Lung (tissue), 12 donors: Measurements from ENCODE around the gene GORASP2. TPM values are rescaled to one million over a fixed set of nuclear protein-coding genes. Genes with fewer than 3 reads are reported as not detected.

Experiments
- ATAC-seq: fragments of 200-7000 bp; cut with Tn5 transposase; one replicate; pipeline ENCODE4 v1.9.1; 2020; ENCODE audit warnings: moderate number of reproducible peaks; ENCODE audit not compliant: insufficient read depth, low FRiP score
- DNase-seq, 3 donors: peaks; one replicate each; pipeline ENCODE4 v3.0.0-alpha.2; 2013 to 2017
- H3K27ac ChIP-seq, 2 donors: one replicate each; pipeline ENCODE4 v1.5.1; 2013; ENCODE audit warnings: mild to moderate bottlenecking in 2 of 2, moderate library complexity in 2 of 2, control low read depth in 1 of 2, inconsistent platforms in 1 of 2, low read depth in 1 of 2, low read length in 1 of 2
- H3K27me3 ChIP-seq, 3 donors: one replicate each; pipeline ENCODE4 v1.5.1; 2013; ENCODE audit warnings: low read length in 2 of 3; ENCODE audit not compliant: control insufficient read depth in 3 of 3, insufficient read depth in 3 of 3
- H3K36me3 ChIP-seq, 4 donors: one replicate each; pipeline ENCODE4 v1.5.1; 2013; ENCODE audit warnings: low read length in 4 of 4, mild to moderate bottlenecking in 1 of 4, moderate library complexity in 1 of 4; ENCODE audit not compliant: control insufficient read depth in 4 of 4, insufficient read depth in 4 of 4
- H3K4me1 ChIP-seq, 5 donors: one replicate each; pipeline ENCODE4 v1.5.1; 2013; ENCODE audit warnings: low read length in 5 of 5, mild to moderate bottlenecking in 2 of 5, moderate library complexity in 1 of 5; ENCODE audit not compliant: control insufficient read depth in 5 of 5, insufficient read depth in 5 of 5
- H3K4me3 ChIP-seq: one replicate; pipeline ENCODE4 v1.5.1; 2013; ENCODE audit warnings: mild to moderate bottlenecking, control low read depth, moderate library complexity
- H3K9ac ChIP-seq, 2 donors: one replicate each; pipeline ENCODE4 v1.5.1; 2013; ENCODE audit warnings: low read length in 2 of 2, control low read depth in 1 of 2; ENCODE audit not compliant: insufficient read depth in 1 of 2
- H3K9me3 ChIP-seq, 4 donors: one replicate each; pipeline ENCODE4 v1.5.1; 2013; ENCODE audit warnings: low read length in 3 of 4, mild to moderate bottlenecking in 1 of 4, moderate library complexity in 1 of 4; ENCODE audit not compliant: control insufficient read depth in 4 of 4, insufficient read depth in 3 of 4
- CTCF ChIP-seq: IDR thresholded peaks from 2 replicates; pipeline ENCODE4 v1.5.1; 2012; ENCODE audit warnings: mild to moderate bottlenecking; ENCODE audit errors: control extremely low read depth, extremely low read depth
- WGBS, 2 donors: extraction: QIAGEN DNeasy Blood & Tissue Kit; methylation state at CpG; one replicate each; pipeline ENCODE4 v1.1.7; 2013; 5-methylcytosine and 5-hydroxymethylcytosine counted together
- polyA plus RNA-seq, 2 donors: library from polyadenylated mRNA; stranded (reverse); fragments of 200-250 nt; gene quantifications; one replicate each; pipeline ENCODE4 v1.2.1, GENCODE V29; 2013
- total RNA-seq, 2 donors: library from RNA; depleted of rRNA in 1 of 2; stranded (reverse); fragments of >200 nt in 1 of 2; gene quantifications; one replicate each; pipeline ENCODE4 v1.2.1, GENCODE V29; 2014 to 2021
- donor health status: control.
- donor health status: control.
- donor health status: Bipolar disorder and iron deficiency.
- donor health status: healthy.
- donor health status: DM: yes; HTN: yes; CAD: no.

GORASP2 gene
- total and polyA plus RNA-seq, 4 donors = 32.1 to 65.2 (median 45.6) TPM

- H3K27me3 ChIP-seq = peaks cover 0 to 2% (median 0%) of the 10 kb centered on the region in 3 donors
- TF ChIP-seq CTCF = no peak
- DNase-seq (no peak), ATAC-seq (no peak)
- no peak overlapping the region for H3K4me3 ChIP-seq
- no peak overlapping the region for H3K9ac ChIP-seq
- no peak overlapping the region for H3K27ac ChIP-seq
- WGBS, 2 donors = 85 to 88% methylated on average over 3 of the region's 3 CpGs
- H3K4me1 ChIP-seq = peaks cover 0 to 4% (median 0%) of the 10 kb centered on the region in 5 donors
- peaks cover 0 to 15% (median 10%) of the 10 kb centered on the region in 4 donors for H3K36me3 ChIP-seq
- H3K9me3 ChIP-seq = no peaks in the 10 kb centered on the region
These were observed 42.0 kb downstream of the GORASP2 start for GRCh38 chr2:170971071-170971470.

- TF ChIP-seq CTCF = no peak
- no peak overlapping the region for H3K27ac ChIP-seq
- H3K9me3 ChIP-seq = no peaks in the 10 kb centered on the region
- DNase-seq (no peak), ATAC-seq (no peak)
- no peak overlapping the region for H3K4me3 ChIP-seq
- H3K9ac ChIP-seq = no peak overlapping the region
- H3K27me3 ChIP-seq = peaks cover 0 to 2% (median 0%) of the 10 kb centered on the region in 3 donors
- H3K4me1 ChIP-seq = peaks cover 0 to 4% (median 0%) of the 10 kb centered on the region in 5 donors
- peaks cover 0 to 8% (median 0%) of the 10 kb centered on the region in 4 donors for H3K36me3 ChIP-seq
- 83 to 87% methylated on average over 20 of the region's 20 CpGs for WGBS, 2 donors
These were observed 43.5 kb downstream of the GORASP2 start for GRCh38 chr2:170972296-170973224.

- H3K9ac ChIP-seq = no peak overlapping the region
- DNase-seq = no peak
- no peak overlapping the region for H3K27ac ChIP-seq
- 4 to 6% methylated on average over 12 of the region's 12 CpGs for WGBS, 2 donors
- H3K36me3 ChIP-seq = peaks cover 0 to 3% (median 0%) of the 10 kb centered on the region in 4 donors
- H3K27me3 ChIP-seq = peaks cover 0 to 2% (median 0%) of the 10 kb centered on the region in 3 donors
- peaks cover 0 to 4% (median 0%) of the 10 kb centered on the region in 5 donors for H3K4me1 ChIP-seq
- ATAC-seq = no peak
- no peaks in the 10 kb centered on the region for H3K9me3 ChIP-seq
- no peak for TF ChIP-seq CTCF
- peak overlapping the region; percentile 30 for H3K4me3 ChIP-seq
These were observed 44.1 kb downstream of the GORASP2 start for GRCh38 chr2:170973225-170973491.
